COR-L47 (cell line): Measurements from ENCODE around the gene TMEM140.
"Not testable (repeated sequence)": the region's sequence is repeated elsewhere in the genome, so short reads cannot be mapped to it uniquely, and the experiment has no call there.

Source experiments
- DNase-seq: peaks from one replicate; lab custom pipeline; 2025; lab: John Stamatoyannopoulos, UW

TMEM140 gene

GRCh38 chr7:135158874-135159273 is 11.0 kb downstream of the TMEM140 start:
- no peak for DNase-seq

GRCh38 chr7:135159359-135160085 is 11.7 kb downstream of the TMEM140 start:
- DNase-seq, result no peak

GRCh38 chr7:135160098-135160857 is 12.4 kb downstream of the TMEM140 start:
- no peak for DNase-seq

GRCh38 chr7:135160858-135161653 is 13.2 kb downstream of the TMEM140 start:
- no peak for DNase-seq

- no peak for DNase-seq
Measured at GRCh38 chr7:135161669-135162068, 13.8 kb downstream of the TMEM140 start.

GRCh38 chr7:135162382-135163001 is 14.6 kb downstream of the TMEM140 start:
- no peak for DNase-seq

GRCh38 chr7:135164357-135165061 is 16.6 kb downstream of the TMEM140 start:
- no peak for DNase-seq

- DNase-seq, result no peak
Measured at GRCh38 chr7:135165862-135166261, 18.0 kb downstream of the TMEM140 start.

- DNase-seq, result no peak
Measured at GRCh38 chr7:135166338-135166990, 18.6 kb downstream of the TMEM140 start.

- no peak for DNase-seq
Measured at GRCh38 chr7:135167365-135167917, 19.6 kb downstream of the TMEM140 start.

- DNase-seq, result no peak
Measured at GRCh38 chr7:135168001-135168400, 20.1 kb downstream of the TMEM140 start.

GRCh38 chr7:135168489-135169140 is 20.7 kb downstream of the TMEM140 start:
- DNase-seq, result no peak

GRCh38 chr7:135169141-135169963 is 21.5 kb downstream of the TMEM140 start:
- DNase-seq, result no peak

- DNase-seq, result peak; percentile 30
Measured at GRCh38 chr7:135169964-135170273, 22.0 kb downstream of the TMEM140 start.

- peak; percentile 96 for DNase-seq
Measured at GRCh38 chr7:135170274-135170997, 22.6 kb downstream of the TMEM140 start, which contains the start of gene CYREN. Gene CYREN (minus strand): TSS chr7:135170707. CDS start chr7:135168922, 1,785 bp downstream.

- DNase-seq, result not testable (repeated sequence)
Measured at GRCh38 chr7:135170998-135171481, 23.2 kb downstream of the TMEM140 start.

GRCh38 chr7:135171581-135172291 is 23.9 kb downstream of the TMEM140 start:
- DNase-seq, result not testable (repeated sequence)

- DNase-seq, result not testable (repeated sequence)
Measured at GRCh38 chr7:135173916-135174315, 26.0 kb downstream of the TMEM140 start.
